HG03108 (cell line): Measurements from ENCODE around the gene AMZ2.
"Not testable (repeated sequence)": the region's sequence is repeated elsewhere in the genome, so short reads cannot be mapped to it uniquely, and the experiment has no call there.

ENCODE experiments used
- ATAC-seq: cut with Tn5 transposase; IDR thresholded peaks from one replicate; pipeline ENCODE4 v1.9.1; 2021; ENCODE audit warnings: moderate library complexity; ENCODE audit not compliant: unreplicated experiment

AMZ2 gene

DNA sequence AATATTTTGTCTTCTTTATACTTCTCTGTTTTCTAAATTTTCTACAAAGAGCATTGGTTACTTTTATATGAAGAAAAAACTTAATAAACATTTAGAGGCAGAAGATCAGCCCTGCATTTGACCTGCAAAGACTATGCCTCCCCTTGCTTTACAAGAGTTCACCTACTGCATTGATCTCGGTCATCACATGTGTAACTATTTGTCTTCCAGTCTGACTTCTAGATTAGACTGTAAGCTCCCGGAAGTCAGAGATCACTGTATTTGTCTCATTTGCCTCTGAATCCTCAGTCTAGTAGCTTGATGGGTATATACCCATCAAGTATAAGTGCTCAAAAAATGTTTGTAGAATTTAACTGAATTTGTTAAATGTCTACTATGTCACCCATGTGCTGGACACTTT lies 27.7 kb upstream of the AMZ2 start:
- ATAC-seq = not testable (repeated sequence)

DNA sequence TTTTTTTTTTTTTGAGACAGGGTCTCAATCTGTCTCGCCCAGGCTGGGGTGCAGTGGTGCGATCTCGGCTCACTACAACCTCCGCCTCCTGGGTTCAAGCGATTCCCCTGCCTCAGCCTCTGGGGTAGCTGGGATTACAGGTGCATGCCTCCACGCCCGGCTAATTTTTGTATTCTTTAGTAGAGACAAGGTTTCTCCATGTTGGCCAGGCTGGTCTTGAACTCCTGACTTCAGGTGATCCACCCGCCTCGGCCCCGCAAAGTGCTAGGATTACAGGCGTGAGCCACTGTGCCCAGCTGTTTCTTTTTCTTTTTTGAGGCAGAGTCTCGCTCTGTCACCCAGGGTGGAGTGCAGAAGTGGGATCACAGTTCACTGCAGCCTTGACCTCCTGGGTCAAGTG lies 27.1 kb upstream of the AMZ2 start:
- not testable (repeated sequence) for ATAC-seq

DNA sequence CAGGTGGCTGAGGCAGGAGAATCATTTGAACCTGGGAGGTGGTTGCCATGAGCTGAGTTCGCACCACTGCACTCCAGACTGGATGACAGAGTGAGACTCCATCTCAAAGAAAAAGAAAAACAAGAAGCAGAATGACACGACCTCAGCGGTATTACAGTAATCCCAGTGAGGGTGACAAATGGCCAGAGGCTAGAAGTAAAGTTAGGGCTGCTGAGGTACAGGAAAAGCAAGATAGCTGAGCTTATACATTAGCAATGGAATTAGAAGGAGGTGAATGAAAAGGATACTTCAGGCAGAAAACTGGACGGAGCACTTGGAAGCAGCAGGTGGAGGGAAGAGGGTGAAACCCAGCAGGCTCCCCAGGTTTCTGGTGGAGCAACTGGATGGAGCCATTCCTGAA lies 26.1 kb upstream of the AMZ2 start:
- ATAC-seq = no peak

DNA sequence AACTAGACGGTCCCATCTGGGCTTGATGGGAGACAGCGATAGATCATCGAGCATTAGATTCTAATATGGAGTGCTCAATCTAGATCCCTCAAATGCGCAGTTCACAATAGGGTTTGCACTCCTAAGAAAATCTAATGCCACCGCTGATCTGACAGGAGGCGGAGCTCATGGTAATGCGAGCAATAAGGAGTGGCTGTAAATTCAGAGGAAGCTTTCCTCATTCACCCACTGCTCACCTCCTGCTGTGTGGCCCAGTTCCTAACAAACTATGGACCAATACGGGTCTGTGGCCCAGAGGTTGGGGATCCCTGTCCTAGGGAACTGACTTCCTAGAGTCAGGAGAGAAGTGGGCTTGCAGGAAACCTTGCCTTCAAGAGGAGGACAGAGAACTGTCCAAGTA lies 25.2 kb upstream of the AMZ2 start:
- ATAC-seq = no peak

DNA sequence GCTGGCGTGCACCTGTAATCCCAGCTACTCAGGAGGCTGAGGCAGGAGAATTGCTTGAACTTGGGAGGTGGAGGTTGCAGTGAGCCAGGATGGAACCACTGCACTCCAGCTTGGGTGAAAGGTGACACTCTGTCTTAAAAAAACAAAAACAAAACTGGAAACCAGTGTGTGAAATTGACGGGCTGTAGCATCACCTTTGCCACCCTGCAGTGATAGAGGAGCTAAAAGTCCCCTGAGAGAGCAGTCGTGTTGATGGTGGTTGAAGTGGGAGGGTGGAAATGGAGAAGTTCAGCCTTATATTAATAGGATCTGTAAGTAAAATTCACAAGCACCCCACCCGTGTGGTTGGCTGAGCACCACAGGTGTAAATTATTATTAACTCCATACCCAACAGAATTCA lies 22.8 kb upstream of the AMZ2 start:
- ATAC-seq = not testable (repeated sequence)

DNA sequence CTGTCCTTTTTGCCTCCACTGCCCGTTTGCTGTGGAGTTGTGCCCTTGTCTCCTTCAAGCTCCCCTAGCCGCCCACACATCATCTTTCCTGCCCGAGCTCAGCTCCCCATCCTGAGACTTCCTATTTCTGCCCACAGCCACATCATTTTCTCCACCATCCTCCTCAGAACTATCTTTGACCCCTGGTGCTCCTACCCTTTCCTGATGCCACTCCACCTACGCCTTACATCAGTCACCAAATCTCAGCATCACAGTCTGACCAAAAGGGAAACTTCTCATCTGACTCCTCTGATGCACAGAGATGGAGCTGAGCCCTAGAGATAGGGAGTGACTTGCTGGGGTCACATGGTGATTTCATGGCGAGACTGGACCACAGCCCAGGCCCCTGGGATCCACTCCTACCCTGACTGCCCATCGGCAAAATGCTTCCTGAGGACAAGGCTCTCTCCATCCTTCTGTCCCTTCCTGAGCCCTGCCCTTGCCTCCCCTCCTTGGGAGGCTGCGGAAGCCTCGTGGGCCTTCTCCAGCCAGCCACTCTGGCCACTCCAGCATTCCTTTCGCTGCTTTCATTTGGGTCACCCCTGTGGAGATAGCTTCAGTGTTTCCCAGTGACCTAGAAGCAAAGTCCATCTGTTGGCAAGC lies 19.7 kb upstream of the AMZ2 start:
- not testable (repeated sequence) for ATAC-seq

DNA sequence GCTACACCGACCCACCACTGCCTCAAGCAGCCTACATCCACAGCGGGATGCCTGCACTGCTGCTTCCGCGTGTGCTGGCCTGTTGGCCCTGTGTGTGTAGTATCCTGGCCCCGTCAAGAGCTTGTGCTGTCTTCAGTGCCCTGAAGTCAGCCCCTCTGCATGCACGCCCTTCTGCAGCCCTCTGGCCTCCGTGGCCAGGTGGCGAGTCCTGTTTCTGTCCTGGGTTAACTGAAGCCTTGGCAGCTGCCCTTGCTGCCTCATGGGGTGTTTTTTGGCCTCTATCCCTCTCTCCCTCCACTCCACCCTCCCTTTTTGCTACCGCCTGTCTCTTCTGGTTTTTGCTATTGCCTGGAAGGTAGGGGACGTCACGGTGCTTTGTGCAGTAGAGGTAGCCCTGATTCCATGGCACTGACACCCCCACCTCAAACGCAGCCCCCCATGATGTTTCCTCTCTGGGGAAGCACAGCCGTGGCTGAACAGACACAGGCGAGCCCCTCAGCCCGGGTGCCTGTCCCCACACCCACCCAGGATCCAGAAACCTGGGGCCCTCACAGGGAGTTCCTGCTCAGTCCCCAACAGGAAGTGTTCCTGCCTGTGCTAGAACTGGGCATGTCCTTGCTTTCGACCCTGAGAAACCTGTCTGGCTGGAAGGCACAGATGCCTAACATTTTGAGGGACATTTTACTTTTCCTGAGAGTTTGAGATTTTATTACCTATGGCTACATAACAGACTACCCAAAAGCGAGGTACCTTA lies 18.8 kb upstream of the AMZ2 start:
- no peak for ATAC-seq

DNA sequence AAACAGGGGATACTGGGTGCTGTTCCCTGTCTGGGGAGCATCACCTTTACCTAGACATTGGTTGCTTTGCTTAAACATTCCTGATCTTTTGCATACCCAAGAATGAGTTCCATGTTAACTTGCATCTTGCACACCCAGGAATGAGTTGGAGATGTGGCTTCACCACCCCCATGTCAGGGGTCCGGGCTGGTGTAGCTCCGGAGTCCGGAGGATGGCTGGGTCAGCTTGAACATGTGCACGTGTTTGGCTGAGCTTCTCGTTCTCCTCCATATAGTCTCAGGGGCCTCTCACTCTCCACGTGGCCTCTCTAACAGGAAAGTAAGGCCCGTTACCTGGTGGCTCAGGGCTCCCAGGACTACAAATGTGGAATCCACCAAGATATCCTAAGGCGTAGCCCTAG lies 18.2 kb upstream of the AMZ2 start:
- ATAC-seq = no peak

DNA sequence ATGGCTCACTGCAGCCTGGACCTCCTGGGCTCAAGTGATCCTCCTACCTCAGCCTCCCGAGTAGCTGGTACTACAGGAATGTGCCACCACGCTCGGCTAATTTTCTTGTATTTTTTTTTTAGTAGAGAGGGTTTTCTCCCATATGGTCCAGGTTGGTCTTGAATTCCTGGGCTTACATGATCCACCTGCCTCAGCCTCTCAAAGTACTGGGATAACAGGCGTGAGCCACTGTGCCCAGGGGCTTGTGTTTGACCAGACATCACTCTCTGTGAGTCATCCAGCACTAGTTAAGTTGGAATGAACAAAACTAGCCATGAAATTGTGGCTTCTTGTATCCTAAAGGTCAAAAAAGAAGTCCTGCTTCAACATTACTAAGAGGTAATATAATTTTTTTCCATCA lies 16.7 kb upstream of the AMZ2 start:
- ATAC-seq = not testable (repeated sequence)

DNA sequence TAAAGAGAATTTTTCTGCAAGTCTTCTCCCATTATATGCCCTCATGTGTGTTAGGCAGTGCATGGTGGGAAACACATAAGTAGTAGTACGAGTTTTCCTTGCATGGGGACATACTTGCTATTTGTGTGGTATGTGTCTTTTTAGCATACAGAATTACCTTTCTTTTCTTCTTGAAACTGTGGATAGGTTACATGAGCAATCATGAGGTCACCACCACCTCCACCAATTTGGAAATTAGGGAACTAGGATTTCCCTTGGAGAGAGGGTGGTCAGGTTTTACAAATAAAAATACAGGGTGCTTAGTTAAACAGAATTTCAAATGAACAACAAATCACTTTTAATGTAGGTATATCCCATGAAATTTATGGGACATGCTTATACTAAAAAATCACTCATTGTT lies 16.3 kb upstream of the AMZ2 start:
- no peak for ATAC-seq

DNA sequence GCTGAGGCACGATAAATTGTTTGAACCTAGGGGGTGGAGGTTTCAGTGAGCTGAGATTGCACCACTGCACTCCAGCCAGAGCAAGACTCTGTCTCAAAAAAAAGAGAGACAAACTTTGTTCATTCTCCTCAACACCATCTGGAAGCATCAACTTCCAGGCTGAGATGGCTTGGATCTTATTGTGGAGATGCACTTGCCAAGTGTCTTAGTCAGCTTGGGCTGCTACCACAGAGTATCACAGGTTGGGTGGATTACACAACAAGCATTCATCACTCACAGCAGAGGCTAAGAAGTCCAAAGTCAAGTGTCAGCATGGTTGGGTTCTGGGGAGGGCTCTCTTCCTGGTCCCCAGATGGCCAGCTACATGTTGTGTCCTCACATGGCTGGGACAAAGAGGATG lies 15.1 kb upstream of the AMZ2 start:
- ATAC-seq = not testable (repeated sequence)

DNA sequence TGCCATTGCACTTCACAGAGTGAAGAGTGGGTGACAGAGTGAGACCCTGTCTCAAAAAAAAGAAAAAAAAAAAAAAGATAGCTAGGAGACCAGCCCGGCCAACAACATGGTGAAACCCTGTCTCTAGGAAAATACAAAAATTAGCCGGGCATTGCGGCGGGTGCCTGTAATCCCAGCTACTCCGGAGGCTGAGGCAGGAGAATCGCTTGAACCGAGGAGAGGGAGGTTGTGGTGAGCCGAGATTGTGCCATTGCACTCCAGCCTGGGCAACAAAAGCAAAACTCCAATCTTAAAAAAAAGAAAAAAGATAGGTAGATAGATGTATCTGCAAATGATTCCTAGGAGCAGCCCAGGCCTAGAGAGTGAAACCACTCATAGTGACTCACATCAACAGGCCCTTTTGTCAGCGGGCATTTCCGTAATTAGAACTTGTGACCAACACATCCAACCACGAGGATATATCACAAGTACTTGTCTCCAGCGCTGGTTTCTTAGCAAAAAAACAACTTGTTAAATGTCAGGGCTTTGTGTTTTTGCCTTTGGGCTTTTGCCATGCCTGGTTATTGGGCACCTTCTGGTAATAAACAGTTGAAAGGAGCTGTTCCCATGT lies 13.0 kb upstream of the AMZ2 start:
- ATAC-seq = peak; percentile 34

DNA sequence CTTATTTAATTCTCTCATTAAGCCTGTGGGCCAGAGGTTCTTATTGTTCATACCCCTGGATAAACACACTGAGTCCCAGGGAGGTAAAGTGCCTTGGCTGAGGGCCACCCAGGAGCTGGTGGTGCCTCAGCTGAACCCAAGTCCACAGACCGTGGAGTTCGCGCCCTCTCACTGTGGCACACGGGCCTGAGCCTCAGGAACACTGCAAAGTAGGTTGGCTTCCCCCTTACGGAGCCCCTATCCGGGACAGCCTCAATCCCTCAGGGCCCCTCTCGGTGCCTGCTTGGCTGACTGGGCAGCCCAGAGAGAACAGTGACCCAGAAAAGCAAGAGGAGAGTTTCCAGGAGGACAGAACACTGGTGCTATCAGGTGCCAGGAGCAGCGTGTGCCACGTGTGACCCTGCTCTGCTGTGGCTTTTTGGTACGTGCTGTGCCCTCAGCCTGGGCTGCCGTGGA lies 12.5 kb upstream of the AMZ2 start:
- ATAC-seq = not testable (repeated sequence)

DNA sequence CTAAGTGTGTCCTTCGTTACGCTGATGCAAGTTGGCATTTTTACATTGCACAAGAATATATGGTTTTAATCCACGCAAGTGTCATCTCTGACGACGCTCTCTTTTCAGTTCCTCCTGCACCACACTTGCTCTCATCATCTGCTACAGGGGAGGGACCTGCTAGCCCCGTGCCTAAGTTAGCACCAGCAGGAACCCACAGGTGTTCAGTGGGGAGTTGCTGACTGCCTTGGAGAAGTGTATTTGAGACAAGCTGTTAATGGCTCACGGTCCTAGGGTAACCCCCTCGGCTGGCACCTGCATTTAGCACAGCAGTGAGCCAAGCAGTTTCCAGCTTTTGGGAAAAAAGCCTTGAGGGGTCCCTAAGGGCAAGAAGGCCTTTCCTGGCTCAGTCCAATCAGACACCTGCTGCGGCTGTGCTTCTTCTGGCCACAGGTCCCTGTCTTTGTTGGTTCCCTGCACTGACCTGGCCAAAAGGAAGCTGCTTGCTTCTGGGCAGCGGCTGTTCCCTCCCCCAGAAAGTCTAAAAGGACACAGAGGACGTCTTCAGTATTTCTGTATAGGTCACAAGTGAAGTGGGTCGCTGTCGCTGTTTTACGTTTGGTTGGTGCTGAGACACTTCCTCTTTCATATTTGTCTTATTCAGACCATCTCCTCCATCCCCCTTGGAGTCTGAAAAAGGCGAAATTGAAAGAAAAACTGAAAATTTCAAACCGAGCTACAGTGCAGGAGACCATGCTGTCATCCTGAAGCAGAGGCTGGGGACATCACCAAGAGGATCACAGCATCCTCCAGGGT lies 10.3 kb upstream of the AMZ2 start:
- ATAC-seq = peak; percentile 62

DNA sequence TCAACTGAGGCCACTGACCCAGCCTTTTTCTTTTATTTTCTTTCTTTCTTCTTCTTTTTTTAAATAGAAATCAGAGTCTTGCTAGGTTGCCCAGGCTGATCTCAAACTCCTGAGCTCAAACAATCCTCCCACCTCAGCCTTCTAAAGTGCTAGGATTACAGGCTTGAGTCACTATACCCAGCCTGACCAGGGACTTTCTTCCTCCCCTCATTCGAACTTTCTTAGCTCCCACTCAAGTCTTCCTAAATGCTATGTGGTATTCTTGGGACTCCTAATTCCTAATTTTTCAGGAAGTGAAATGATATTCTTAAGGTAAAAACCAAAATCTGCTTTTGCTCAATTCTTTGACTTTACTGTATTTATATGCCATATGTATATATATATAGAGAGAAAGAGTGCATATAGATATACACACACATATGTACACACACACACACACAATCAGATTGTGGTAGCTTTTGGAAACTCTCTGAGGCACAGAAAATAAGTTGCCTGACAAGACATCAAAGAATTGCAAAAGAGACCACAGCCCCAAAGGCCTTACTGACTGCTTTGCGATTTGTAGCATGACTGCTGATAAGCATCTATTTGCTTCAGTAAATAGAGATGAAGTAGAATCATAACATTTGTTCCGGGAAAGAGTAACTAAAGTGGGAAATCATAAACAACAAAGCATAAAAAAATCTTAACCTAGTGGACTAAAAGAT lies 9.5 kb upstream of the AMZ2 start:
- ATAC-seq = peak; percentile 0

DNA sequence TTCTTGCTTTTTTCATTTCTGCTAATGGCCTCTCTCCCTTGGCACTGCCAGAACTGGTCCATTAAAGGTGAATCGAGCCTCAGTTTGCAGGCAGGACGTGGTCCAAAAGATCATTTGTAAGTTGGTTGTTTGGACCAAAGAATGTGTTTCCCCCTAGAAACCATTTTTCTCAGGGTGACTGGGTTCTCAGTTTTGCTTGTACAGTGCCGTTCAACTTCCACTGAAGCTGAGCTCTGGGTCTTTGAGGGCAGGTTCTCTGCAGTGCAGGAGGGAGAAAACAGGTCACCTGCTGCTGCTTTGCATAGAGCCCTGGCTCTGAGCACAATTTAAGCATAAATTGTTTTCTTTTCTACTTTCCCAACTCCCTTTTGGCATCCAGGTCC lies 9.0 kb upstream of the AMZ2 start:
- ATAC-seq = no peak

DNA sequence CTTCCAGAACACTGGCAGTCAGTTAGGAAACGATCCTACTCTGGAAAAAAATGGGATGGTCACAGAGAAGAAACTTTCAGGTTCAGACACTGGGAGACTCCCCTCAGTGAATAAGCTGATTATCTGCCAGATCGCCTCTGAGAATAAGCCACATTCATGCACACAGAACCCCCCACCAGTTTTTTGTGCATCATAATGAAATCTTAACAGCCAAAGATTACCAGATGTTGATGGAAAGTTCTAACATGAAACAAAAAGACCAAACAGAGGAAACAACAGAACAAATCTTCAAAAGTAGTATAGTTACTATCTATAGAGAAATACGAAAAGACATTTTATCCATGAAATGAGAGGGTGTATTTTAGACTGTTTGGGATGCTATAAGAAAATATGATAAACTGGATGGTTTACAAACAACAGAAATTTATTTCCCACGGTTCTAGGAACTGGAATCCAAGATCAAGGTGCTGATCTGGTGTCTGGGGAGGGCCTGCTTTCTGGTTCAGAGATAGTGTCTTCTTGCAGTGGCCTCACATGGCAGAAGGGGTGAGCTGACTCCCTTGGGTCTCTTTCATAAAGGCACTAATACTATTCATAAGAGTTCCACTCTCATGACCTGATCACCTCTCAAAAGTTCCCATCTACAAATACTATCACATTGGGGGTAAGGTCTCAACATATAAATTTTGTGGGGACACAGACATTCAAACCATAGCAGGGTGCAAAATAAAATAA lies 8.0 kb upstream of the AMZ2 start:
- ATAC-seq = no peak

DNA sequence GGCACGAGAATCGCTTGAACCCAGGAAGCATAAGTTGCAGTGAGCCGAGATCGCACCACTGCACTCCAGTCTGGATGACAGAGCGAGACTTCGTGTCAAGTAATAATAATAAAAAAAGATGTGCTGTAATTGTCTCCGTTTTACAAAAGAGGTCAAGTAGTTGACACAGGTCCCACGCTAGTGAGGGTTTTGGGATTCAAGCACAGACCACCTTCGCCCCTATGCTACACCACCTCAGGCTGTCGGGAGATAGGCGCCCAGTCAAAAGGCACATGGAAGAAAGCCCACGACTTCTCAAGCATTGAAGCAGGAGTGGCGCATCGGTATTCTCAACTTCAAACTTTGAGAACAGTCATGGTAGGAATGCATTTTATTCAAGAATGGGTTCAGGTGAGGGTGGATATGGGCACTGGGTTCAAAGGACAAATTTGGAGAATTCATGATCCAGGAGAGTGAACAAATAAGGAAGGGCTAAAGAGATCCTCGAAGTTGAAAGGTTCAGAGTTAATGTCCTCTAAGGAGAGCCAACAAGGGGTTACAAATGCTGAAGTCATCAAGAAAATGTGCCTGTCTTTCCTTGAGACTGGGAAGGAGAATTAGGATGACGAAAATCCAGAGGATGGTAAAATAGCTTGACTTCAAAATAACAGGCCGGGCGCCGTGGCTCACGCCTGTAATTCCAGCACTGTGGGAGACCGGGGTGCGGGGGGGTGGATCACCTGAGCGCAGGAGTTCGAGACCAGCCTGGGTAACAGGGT lies 1.4 kb upstream of the AMZ2 start:
- ATAC-seq = no peak

DNA sequence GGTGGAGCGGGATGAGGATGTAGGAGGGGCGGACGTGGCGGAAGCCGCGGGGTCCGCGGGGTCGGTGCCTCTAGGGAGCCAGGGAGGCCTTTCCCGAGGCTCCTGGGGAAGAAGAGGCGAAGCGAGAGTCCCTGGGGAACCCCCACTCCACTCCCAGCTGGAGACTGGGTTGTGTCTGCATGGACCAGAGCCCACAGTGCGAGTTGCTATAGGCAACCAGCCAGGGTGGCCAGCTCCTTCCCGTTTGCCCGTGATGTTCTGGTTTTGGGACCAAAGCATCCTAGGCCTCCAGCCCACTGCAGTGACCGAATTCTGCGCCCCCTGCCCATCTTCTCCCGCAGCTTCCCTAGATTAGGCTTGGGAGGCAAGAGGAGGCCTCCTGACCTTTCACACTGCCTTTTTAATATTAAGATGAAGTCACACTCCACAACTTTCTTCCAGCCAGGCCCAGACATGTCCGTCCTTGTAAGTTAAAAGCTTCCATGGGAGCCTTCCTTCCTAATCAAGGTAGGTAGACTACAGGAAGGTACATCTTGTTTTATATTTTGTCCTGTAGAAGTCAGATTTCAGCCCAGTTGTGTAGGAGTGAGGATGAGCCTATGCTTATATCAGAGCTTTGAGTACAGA lies 469 bp downstream of the AMZ2 start:
- ATAC-seq = peak; percentile 22
